ENCODE results near the gene WFDC1.

The WFDC1 gene

DNA sequence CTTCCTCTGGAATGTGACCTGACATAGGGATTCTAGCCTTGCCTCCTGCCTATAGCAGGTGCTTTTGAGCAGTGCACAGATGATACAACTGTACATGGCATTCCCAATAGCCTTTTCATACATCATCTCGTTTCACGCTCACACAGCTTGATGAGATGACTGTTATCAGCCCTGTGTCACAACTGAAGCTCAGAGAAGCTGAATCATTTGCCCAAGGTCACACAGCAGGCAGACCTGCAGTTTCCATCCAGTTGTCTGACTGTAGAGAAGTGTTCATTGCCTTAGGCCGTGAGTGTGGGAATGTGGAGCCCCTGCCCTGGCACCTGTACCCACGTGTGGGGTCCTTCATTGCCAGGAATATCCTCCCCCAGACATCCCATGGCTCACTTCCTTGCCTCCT, 20.1 kb downstream of the WFDC1 start:
- 79 to 80% methylated on average over 2 to 4 of the region's 4 CpGs for WGBS, 2 experiments (ENCODE audit: insufficient coverage in 2 of 2)

DNA sequence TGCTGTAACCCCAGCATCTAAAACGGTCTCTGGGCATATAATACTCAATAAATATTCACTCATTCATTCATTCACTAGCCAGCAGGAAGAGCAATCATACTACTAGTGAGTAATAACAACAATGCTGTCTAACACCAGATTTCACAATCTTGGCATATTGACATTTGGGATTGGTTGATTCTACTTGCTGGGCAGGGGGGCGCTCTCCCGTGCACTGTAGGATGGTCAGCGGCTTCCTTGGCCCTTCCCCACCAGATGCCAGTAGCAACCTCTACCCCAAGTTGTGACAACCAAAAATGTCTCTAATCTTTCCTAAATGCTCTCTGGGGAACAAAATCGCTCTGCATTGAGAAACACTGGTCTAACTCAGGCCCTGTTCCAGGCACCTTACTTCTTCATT, 20.7 kb downstream of the WFDC1 start:
- WGBS, 2 experiments (ENCODE audit: insufficient coverage in 2 of 2) = 86 to 93% methylated on average over 5 of the region's 5 CpGs
- Histone ChIP-seq H3K27ac (ENCODE audit: low read depth, low read length, severe bottlenecking) (no peak overlapping the region), H3K36me3 (ENCODE audit: control insufficient read depth, insufficient read depth, low read length) (no peaks in the 10 kb centered on the region), H3K4me1 (ENCODE audit: control insufficient read depth, insufficient read depth, low read length, poor library complexity, severe bottlenecking) (no peaks in the 10 kb centered on the region), H3K9me3 (ENCODE audit: control insufficient read depth, low read length) (no peaks in the 10 kb centered on the region), H3K4me3 (ENCODE audit: extremely low read depth, insufficient read depth, low read length, poor library complexity, severe bottlenecking) (no peak overlapping the region)

More for the DNA sequence above, 20.1 kb downstream of the WFDC1 start:
- no peaks in the 10 kb centered on the region for H3K9me3 ChIP-seq (ENCODE audit: control insufficient read depth, low read length)
- no peaks in the 10 kb centered on the region for H3K36me3 ChIP-seq (ENCODE audit: control insufficient read depth, insufficient read depth, low read length)
- no peaks in the 10 kb centered on the region for H3K4me1 ChIP-seq (ENCODE audit: control insufficient read depth, insufficient read depth, low read length, poor library complexity, severe bottlenecking)
- no peak overlapping the region for H3K4me3 ChIP-seq (ENCODE audit: extremely low read depth, insufficient read depth, low read length, poor library complexity, severe bottlenecking)
- no peak overlapping the region for H3K27ac ChIP-seq (ENCODE audit: low read depth, low read length, severe bottlenecking)

DNA sequence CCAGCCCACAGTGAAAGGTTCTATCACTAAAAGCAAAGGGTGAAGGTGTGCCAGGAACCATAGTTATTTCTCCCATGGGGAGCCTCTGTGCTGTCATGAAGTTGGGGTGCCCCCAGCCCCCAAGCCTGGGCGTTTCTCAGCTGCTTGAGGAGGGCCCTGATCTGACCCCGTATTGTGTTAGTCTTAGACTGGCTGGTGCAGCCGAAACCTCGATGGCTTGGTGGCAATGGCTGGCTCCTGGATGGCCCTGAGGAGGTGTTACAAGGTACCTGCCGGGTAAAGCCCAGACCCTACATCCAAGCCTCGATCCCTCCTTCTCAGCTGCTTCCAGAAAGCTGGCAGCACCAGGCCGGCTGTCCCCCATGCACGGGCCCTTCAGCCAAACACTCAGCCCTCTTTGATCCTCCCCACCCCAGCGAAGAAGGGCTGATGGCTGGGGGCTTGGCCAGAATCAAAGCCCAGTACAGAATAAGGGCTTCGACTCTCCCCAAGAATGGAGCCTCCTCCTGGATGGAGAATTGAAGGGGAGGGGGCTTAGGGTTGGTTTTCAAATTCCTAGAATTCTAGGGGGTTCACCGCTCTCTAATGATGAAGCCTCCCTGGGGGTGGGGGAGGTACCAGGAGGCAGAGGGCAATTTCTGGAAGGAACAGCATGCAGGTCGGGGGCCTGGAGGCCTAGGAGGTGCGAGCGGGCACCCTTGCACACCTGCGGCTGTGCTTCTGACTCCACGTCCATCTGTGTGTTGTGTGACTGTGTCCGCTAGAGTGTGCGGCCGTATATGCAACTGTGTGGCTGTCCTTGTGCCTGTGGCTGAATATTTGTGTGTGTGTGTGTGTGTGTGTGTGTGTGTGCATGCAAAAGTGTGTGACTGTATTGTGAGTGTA, 23.7 kb downstream of the WFDC1 start:
- H3K36me3 ChIP-seq (ENCODE audit: control insufficient read depth, insufficient read depth, low read length) = no peaks in the 10 kb centered on the region
- no peak overlapping the region for H3K4me3 ChIP-seq (ENCODE audit: extremely low read depth, insufficient read depth, low read length, poor library complexity, severe bottlenecking)
- no peaks in the 10 kb centered on the region for H3K9me3 ChIP-seq (ENCODE audit: control insufficient read depth, low read length)
- H3K27ac ChIP-seq (ENCODE audit: low read depth, low read length, severe bottlenecking) = no peak overlapping the region
- H3K4me1 ChIP-seq (ENCODE audit: control insufficient read depth, insufficient read depth, low read length, poor library complexity, severe bottlenecking) = no peaks in the 10 kb centered on the region
- WGBS, 2 experiments (ENCODE audit: insufficient coverage in 2 of 2) = 78 to 87% methylated on average over 15 of the region's 19 CpGs

DNA sequence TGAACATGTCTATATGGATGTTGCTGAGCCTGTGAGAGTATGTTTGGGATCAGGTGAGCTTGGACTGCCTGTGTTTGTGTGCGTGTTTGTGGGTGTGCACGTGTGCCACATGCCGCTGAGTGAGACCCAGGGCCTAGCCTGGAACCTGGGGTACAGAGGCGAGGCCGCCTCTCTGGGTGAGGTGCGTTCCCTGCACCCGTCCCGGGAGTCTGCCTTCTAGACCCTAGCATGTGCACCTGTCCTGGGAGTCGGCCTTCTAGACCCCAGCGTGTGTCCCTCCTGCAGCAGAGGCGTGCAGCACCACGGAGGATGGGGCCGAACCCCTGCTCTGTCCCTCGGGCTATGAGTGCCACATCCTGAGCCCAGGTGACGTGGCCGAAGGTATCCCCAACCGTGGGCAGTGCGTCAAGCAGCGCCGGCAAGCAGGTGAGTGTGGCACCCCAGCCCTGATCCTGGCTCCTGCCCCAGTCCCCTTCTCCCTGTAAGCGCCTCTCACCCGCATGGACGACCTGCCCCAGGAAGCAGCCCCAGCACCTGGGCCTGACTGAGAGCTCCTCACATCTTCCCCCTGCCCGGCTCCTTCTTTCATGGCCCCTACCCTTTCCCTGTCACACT, 24.6 kb downstream of the WFDC1 start:
- Histone ChIP-seq H3K9me3 (ENCODE audit: control insufficient read depth, low read length) (no peaks in the 10 kb centered on the region), H3K4me1 (ENCODE audit: control insufficient read depth, insufficient read depth, low read length, poor library complexity, severe bottlenecking) (no peaks in the 10 kb centered on the region), H3K27ac (ENCODE audit: low read depth, low read length, severe bottlenecking) (no peak overlapping the region), H3K4me3 (ENCODE audit: extremely low read depth, insufficient read depth, low read length, poor library complexity, severe bottlenecking) (no peak overlapping the region), H3K36me3 (ENCODE audit: control insufficient read depth, insufficient read depth, low read length) (no peaks in the 10 kb centered on the region)
- 88 to 93% methylated on average over 20 to 23 of the region's 24 CpGs for WGBS, 2 experiments (ENCODE audit: insufficient coverage in 2 of 2)

DNA sequence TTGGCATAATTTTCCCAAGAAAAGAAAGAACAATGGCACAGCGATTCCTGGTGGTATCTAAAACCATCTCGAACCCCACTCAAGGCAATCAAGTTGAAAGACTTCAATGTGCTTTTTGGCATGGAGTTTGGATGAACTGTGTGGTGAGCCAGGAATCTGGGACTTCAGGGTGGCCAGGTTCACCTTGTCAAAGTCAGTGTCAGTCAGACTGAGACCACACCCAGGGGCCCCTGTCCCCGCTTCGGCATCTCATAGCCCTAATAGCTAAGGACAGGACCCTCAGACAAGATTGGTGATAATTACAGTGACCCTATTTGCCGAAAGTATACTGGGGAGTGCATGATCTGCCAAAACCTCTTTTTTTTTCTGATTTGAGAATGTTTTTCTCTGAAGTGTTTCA, 25.8 kb downstream of the WFDC1 start:
- H3K9me3 ChIP-seq (ENCODE audit: control insufficient read depth, low read length) = no peaks in the 10 kb centered on the region
- H3K27ac ChIP-seq (ENCODE audit: low read depth, low read length, severe bottlenecking) = no peak overlapping the region
- H3K4me1 ChIP-seq (ENCODE audit: control insufficient read depth, insufficient read depth, low read length, poor library complexity, severe bottlenecking) = no peaks in the 10 kb centered on the region
- 97 to 100% methylated on average over 4 to 5 of the region's 5 CpGs for WGBS, 2 experiments (ENCODE audit: insufficient coverage in 2 of 2)
- H3K4me3 ChIP-seq (ENCODE audit: extremely low read depth, insufficient read depth, low read length, poor library complexity, severe bottlenecking) = no peak overlapping the region
- no peaks in the 10 kb centered on the region for H3K36me3 ChIP-seq (ENCODE audit: control insufficient read depth, insufficient read depth, low read length)

DNA sequence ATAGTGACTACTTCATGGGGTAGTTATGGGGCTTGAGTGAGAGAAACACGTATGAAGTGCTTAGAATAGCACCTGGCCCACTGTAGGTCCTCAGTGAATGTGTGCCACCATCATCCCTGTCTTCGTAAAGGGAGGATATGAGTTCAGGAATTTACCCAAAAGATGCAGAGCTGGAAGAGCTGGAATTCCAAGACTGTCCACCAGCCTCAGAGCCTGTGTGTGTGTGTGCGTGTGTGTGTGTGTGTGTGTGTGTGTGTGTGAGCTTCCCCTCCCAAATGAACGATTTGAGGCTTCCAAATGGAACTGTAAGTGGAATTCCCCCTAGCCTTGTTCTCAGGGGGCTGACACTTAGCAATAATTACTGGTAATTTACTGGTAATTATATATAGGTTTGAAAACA, 27.3 kb downstream of the WFDC1 start:
- no peak overlapping the region for H3K4me3 ChIP-seq (ENCODE audit: extremely low read depth, insufficient read depth, low read length, poor library complexity, severe bottlenecking)
- H3K27ac ChIP-seq (ENCODE audit: low read depth, low read length, severe bottlenecking) = no peak overlapping the region
- no peaks in the 10 kb centered on the region for H3K4me1 ChIP-seq (ENCODE audit: control insufficient read depth, insufficient read depth, low read length, poor library complexity, severe bottlenecking)
- H3K36me3 ChIP-seq (ENCODE audit: control insufficient read depth, insufficient read depth, low read length) = no peaks in the 10 kb centered on the region
- no peaks in the 10 kb centered on the region for H3K9me3 ChIP-seq (ENCODE audit: control insufficient read depth, low read length)
- 100% methylated on average over 2 of the region's 4 CpGs for WGBS, 2 experiments (ENCODE audit: insufficient coverage in 2 of 2)

DNA sequence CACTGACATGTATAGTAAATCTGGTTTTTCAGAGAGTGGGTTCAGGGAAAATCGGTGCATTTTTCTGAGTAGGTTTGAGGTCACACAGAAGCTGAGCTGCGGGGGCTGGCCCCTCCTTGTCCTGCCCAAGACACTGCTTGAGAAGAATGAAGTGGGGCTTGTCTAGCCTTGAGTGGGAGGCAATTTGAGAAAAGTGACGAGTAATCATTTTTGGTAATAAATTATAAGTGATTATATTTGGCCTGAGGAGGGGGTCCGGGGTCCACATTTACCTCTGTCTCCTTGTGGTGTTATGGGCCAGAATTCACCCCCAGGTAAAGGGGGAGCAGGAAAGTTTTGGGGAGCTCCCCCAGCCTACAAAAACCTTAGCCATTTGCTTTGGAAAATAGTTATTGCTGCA, 28.1 kb downstream of the WFDC1 start:
- no peak overlapping the region for H3K4me3 ChIP-seq (ENCODE audit: extremely low read depth, insufficient read depth, low read length, poor library complexity, severe bottlenecking)
- no peak overlapping the region for H3K27ac ChIP-seq (ENCODE audit: low read depth, low read length, severe bottlenecking)
- WGBS, 2 experiments (ENCODE audit: insufficient coverage in 2 of 2) = 85 to 86% methylated on average over 3 to 4 of the region's 4 CpGs
- H3K9me3 ChIP-seq (ENCODE audit: control insufficient read depth, low read length) = no peaks in the 10 kb centered on the region
- no peaks in the 10 kb centered on the region for H3K4me1 ChIP-seq (ENCODE audit: control insufficient read depth, insufficient read depth, low read length, poor library complexity, severe bottlenecking)
- no peaks in the 10 kb centered on the region for H3K36me3 ChIP-seq (ENCODE audit: control insufficient read depth, insufficient read depth, low read length)

DNA sequence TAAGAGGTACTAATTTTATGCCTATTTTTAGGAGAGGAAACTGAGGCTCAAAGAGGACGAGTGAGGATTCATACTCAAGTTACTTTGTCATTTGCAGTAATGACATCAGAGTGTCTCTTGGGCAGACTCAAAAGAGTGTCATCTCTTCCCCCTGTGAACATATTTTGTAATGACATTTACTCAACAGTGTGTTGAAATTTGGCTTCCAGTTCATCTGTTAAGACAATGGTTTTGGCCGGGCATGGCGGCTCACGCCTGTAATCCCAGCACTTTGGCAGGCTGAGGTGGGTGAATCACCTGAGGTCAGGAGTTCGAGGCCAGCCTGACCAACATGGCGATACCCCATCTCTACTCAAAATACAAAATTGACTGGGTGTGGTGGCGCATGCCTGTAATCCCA, 28.9 kb downstream of the WFDC1 start:
- Histone ChIP-seq H3K27ac (ENCODE audit: low read depth, low read length, severe bottlenecking) (no peak overlapping the region), H3K4me3 (ENCODE audit: extremely low read depth, insufficient read depth, low read length, poor library complexity, severe bottlenecking) (no peak overlapping the region)

DNA sequence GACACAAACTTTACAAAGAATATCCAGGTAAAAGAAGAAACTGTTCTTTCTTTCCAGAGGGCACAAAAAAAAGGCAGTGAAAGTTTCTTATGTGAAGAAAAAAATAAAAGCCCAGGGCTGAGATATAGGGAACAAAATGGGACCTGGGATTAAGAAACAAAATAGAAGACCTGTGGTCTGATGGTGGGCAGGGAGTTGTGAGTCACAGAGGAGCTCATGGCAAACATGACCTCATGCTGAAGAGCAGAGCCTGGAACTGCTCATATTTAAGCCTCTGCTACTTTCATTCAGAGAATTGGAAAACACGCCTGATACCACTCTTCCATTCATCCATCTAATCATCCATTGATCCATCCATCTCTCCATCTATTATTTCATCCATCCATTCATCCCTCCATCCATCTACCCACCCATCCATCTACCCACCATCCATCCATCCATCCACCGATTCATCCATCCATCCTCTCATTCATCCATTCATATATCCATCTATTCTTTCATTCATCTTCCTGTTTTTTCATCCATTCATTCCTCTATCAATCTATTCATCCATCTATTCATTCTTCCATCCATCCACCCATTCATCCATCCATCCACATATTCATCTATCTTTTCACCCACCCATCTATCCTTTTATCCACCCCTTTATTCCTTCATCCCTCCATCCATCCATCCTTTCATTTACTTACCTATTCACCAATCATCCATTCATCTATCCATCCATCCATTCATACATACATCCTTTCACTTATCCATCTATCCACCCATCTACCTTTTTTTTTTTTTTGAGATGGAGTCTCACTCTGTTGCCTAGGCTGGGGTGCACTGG, 30.0 kb downstream of the WFDC1 start:
- WGBS, 2 experiments (ENCODE audit: insufficient coverage in 2 of 2) = 42 to 48% methylated on average over 2 of the region's 2 CpGs
- Histone ChIP-seq H3K4me3 (ENCODE audit: extremely low read depth, insufficient read depth, low read length, poor library complexity, severe bottlenecking) (no peak overlapping the region), H3K9me3 (ENCODE audit: control insufficient read depth, low read length) (no peaks in the 10 kb centered on the region), H3K27ac (ENCODE audit: low read depth, low read length, severe bottlenecking) (no peak overlapping the region), H3K36me3 (ENCODE audit: control insufficient read depth, insufficient read depth, low read length) (no peaks in the 10 kb centered on the region), H3K4me1 (ENCODE audit: control insufficient read depth, insufficient read depth, low read length, poor library complexity, severe bottlenecking) (no peaks in the 10 kb centered on the region)

More for the DNA sequence above, 28.9 kb downstream of the WFDC1 start:
- no peaks in the 10 kb centered on the region for H3K9me3 ChIP-seq (ENCODE audit: control insufficient read depth, low read length)
- WGBS, 2 experiments (ENCODE audit: insufficient coverage in 2 of 2) = 98 to 100% methylated on average over 5 to 6 of the region's 7 CpGs
- H3K36me3 ChIP-seq (ENCODE audit: control insufficient read depth, insufficient read depth, low read length) = no peaks in the 10 kb centered on the region
- H3K4me1 ChIP-seq (ENCODE audit: control insufficient read depth, insufficient read depth, low read length, poor library complexity, severe bottlenecking) = no peaks in the 10 kb centered on the region

DNA sequence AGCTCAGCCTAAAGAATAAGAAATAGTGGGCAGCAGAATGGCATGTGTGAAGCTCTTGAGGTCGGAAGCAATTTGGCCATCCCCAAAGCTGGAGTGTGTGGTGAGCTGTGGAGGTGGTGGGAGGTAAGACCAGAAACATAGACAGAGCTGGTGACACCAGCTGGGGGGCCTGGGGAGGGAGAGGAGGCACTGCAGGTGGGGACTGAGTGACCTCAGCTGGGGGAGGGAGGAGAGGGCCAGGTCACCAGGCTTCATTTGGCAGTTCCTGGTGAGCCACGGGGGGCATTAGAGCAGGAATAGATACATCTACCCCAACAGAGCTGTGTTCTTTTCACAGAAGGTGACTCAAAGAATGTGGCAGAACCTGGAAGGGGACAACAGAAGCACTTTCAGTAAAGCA, 31.9 kb downstream of the WFDC1 start:
- Histone ChIP-seq H3K9me3 (ENCODE audit: control insufficient read depth, low read length) (no peaks in the 10 kb centered on the region), H3K4me3 (ENCODE audit: extremely low read depth, insufficient read depth, low read length, poor library complexity, severe bottlenecking) (no peak overlapping the region), H3K36me3 (ENCODE audit: control insufficient read depth, insufficient read depth, low read length) (no peaks in the 10 kb centered on the region), H3K27ac (ENCODE audit: low read depth, low read length, severe bottlenecking) (no peak overlapping the region), H3K4me1 (ENCODE audit: control insufficient read depth, insufficient read depth, low read length, poor library complexity, severe bottlenecking) (no peaks in the 10 kb centered on the region)
- WGBS, 2 experiments (ENCODE audit: insufficient coverage in 2 of 2) = 73 to 100% methylated on average over 1 of the region's 2 CpGs
